ENCODE results near the gene SLC5A4.
"Not testable (repeated sequence)": the region's sequence is repeated elsewhere in the genome, so short reads cannot be mapped to it uniquely, and the experiment has no call there.

Gene SLC5A4

GRCh38 chr22:32255217-32255616 lies at the start of gene SLC5A4:
Gene SLC5A4 (minus strand): TSS chr22:32255347. CDS start chr22:32255329, 18 bp downstream.
- no peak for DNase-seq (ENCODE audit: low read depth)

- not testable (repeated sequence) for DNase-seq (ENCODE audit: low read depth)
These were observed 38.8 kb upstream of the SLC5A4 start for GRCh38 chr22:32293921-32294320.

GRCh38 chr22:32286290-32286840 lies 31.2 kb upstream of the SLC5A4 start:
- no peak for DNase-seq (ENCODE audit: low read depth)

- no peak for DNase-seq (ENCODE audit: low read depth)
These were observed 25.9 kb upstream of the SLC5A4 start for GRCh38 chr22:32281072-32281471.

GRCh38 chr22:32275353-32275752 lies 20.2 kb upstream of the SLC5A4 start:
- DNase-seq (ENCODE audit: low read depth), result not testable (repeated sequence)

- DNase-seq (ENCODE audit: low read depth), result no peak
These were observed 16.2 kb upstream of the SLC5A4 start for GRCh38 chr22:32271389-32271788.

GRCh38 chr22:32270641-32271369 lies 15.7 kb upstream of the SLC5A4 start:
- DNase-seq (ENCODE audit: low read depth), result no peak

GRCh38 chr22:32269316-32269715 lies 14.2 kb upstream of the SLC5A4 start:
- DNase-seq (ENCODE audit: low read depth), result no peak

GRCh38 chr22:32267011-32267410 lies 11.9 kb upstream of the SLC5A4 start:
- DNase-seq (ENCODE audit: low read depth), result no peak

GRCh38 chr22:32265882-32266767 lies 11.0 kb upstream of the SLC5A4 start:
- DNase-seq (ENCODE audit: low read depth), result peak; percentile 49

GRCh38 chr22:32263678-32264077 lies 8.5 kb upstream of the SLC5A4 start:
- not testable (repeated sequence) for DNase-seq (ENCODE audit: low read depth)

- no peak for DNase-seq (ENCODE audit: low read depth)
These were observed 6.2 kb upstream of the SLC5A4 start for GRCh38 chr22:32261306-32261705.

- DNase-seq (ENCODE audit: low read depth), result no peak
These were observed 3.6 kb upstream of the SLC5A4 start for GRCh38 chr22:32258791-32259190.

GRCh38 chr22:32255726-32256125 lies 579 bp upstream of the SLC5A4 start:
- no peak for DNase-seq (ENCODE audit: low read depth)

- no peak for DNase-seq (ENCODE audit: low read depth)
These were observed 5.9 kb downstream of the SLC5A4 start for GRCh38 chr22:32249231-32249630.

- DNase-seq (ENCODE audit: low read depth), result no peak
These were observed 6.9 kb downstream of the SLC5A4 start for GRCh38 chr22:32248276-32248675.

- DNase-seq (ENCODE audit: low read depth), result no peak
These were observed 9.0 kb downstream of the SLC5A4 start for GRCh38 chr22:32246166-32246565.

GRCh38 chr22:32245042-32245441 lies 10.1 kb downstream of the SLC5A4 start:
- no peak for DNase-seq (ENCODE audit: low read depth)

- DNase-seq (ENCODE audit: low read depth), result no peak
These were observed 10.6 kb downstream of the SLC5A4 start for GRCh38 chr22:32244547-32244946.

- DNase-seq (ENCODE audit: low read depth), result no peak
These were observed 14.7 kb downstream of the SLC5A4 start for GRCh38 chr22:32240461-32240860.

GRCh38 chr22:32237906-32238305 lies 17.2 kb downstream of the SLC5A4 start:
- no peak for DNase-seq (ENCODE audit: low read depth)

- no peak for DNase-seq (ENCODE audit: low read depth)
These were observed 18.2 kb downstream of the SLC5A4 start for GRCh38 chr22:32236970-32237369.

GRCh38 chr22:32233091-32233490 lies 22.1 kb downstream of the SLC5A4 start:
- no peak for DNase-seq (ENCODE audit: low read depth)
